Progenitor cell of endocrine pancreas (in vitro differentiated cells): ENCODE data around the gene KRT81. TPM values are rescaled to one million over a fixed set of nuclear protein-coding genes. Genes with fewer than 3 reads are reported as not detected.

Source experiments
- DNase-seq: peaks from one replicate; pipeline ENCODE4 v3.0.0; 2021; ENCODE audit warnings: low spot score; ENCODE audit not compliant: unreplicated experiment
- H3K27ac Mint-ChIP-seq: 2 replicates; pipeline ENCODE4 v1.8.0; 2021; ENCODE audit warnings: mild to moderate bottlenecking, moderate library complexity, mixed read lengths
- H3K27me3 Mint-ChIP-seq: 2 replicates; pipeline ENCODE4 v1.8.0; 2021; ENCODE audit warnings: mixed read lengths
- H3K36me3 Mint-ChIP-seq: 2 replicates; pipeline ENCODE4 v1.8.0; 2022; ENCODE audit warnings: mixed read lengths; ENCODE audit not compliant: insufficient read depth
- H3K4me1 Mint-ChIP-seq: 2 replicates; pipeline ENCODE4 v1.8.0; 2021; ENCODE audit warnings: low read depth, mixed read lengths
- H3K4me3 Mint-ChIP-seq: 2 replicates; pipeline ENCODE4 v1.8.0; 2021; ENCODE audit warnings: low read depth, mild to moderate bottlenecking, moderate library complexity, mixed read lengths
- H3K9me3 Mint-ChIP-seq: 2 replicates; pipeline ENCODE4 v1.8.0; 2021; ENCODE audit warnings: low read depth, mixed read lengths
- CTCF ChIP-seq: fragments of 200-600 bp; sonication (generic); IDR thresholded peaks from one replicate; pipeline ENCODE4 v1.5.0; 2021; ENCODE audit warnings: antibody characterized with exemption, mild to moderate bottlenecking; ENCODE audit not compliant: unreplicated experiment
- total RNA-seq: library from RNA; stranded (reverse); gene quantifications from 2 replicates; pipeline ENCODE4 v1.2.1, GENCODE V29; 2021

Gene KRT81
- total RNA-seq, 1 donor from 2014 or later = not detected

DNA sequence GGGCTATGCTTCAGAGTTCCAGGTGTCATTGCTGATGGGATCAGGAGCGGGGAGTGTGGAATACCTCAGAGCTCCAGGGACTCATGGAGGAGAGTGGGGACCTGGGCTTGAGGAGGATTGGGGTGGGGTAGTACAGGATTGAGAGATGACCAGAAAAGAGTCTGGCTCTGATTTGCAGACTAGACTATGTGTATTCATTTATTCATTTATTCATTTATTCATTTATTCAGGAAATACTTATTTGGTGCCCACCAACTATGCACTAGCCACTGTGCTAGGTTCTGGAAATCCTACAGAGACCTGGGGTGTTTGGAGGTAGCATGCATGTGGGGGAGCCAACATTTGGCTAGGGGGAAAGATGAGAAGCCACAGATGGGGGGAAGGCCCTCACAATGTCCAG, 30.7 kb upstream of the KRT81 start:
- Mint-ChIP-seq H3K4me1 (no peaks in the 10 kb centered on the region), H3K9me3 (no peaks in the 10 kb centered on the region), H3K4me3 (no peak overlapping the region), H3K27me3 (peaks cover 68% of the 10 kb centered on the region), H3K27ac (no peak overlapping the region), H3K36me3 (no peaks in the 10 kb centered on the region)
- no peak for DNase-seq
- TF ChIP-seq CTCF = no peak

DNA sequence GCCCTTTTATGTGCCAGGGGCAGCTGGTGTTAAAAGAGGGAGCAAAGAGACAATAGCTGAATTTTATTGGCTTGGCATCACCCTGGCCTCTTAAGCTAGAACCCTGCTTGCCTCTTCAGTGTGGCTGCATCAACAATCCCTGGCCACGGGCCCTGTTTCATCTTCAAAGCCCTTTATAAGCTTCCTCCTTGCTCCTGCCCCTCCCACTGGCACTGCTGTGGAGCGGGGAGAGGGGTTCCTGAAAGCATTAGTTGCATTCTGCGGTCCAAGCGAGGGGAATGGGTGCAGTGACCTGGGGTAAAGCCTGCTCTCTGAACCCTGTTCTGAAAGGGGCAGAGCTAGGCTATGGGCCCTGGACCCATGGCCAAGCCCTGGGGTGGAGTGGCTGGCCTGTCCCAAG, 30.1 kb upstream of the KRT81 start:
- no peaks in the 10 kb centered on the region for H3K9me3 Mint-ChIP-seq
- peaks cover 67% of the 10 kb centered on the region for H3K27me3 Mint-ChIP-seq
- no peak overlapping the region for H3K4me3 Mint-ChIP-seq
- TF ChIP-seq CTCF = no peak
- no peak overlapping the region for H3K27ac Mint-ChIP-seq
- no peak for DNase-seq
- H3K36me3 Mint-ChIP-seq = no peaks in the 10 kb centered on the region
- H3K4me1 Mint-ChIP-seq = no peaks in the 10 kb centered on the region

DNA sequence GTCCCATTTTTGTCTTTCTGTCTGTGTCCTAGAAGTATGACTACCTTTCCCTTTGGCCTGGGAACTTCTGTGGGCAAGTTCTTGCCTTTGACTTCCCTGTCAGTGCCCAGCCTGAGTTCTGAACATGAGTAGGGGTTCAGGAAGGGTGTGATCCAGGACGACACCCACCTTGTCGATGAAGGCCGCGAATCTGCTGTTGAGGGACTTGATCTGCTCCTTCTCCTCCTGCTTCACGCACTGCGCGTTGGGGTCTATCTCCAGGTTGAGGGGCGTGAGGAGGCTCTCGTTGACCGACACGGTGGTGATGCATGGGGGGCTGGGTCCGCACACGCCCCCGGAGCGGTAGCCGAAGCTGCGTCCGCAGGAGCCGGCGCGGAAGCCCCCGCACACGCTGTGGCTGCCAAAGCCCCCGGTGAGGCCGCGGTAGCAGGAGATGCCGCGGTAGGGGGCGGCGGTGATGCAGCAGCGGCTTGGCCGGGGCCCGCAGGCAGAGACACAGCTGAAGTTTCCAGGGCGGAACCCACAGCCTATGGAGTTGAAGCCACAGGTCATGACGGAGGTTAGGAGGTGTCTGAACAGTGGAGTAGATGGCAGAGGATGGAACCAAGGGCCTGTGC, 29.6 kb upstream of the KRT81 start, which contains the start of gene KRT83:
Gene KRT83, minus strand, starts transcription at position 615 of the 617 bp plus-strand sequence. Its CDS starts 63 bp downstream, at position 552.
- Mint-ChIP-seq H3K27me3 (peaks cover 65% of the 10 kb centered on the region), H3K27ac (no peak within 1 kb of the TSS), H3K4me1 (no peaks in the 10 kb centered on the region), H3K36me3 (no peaks in the 10 kb centered on the region), H3K9me3 (no peaks in the 10 kb centered on the region), H3K4me3 (no peak within 1 kb of the TSS)
- TF ChIP-seq CTCF = no peak
- no peak for DNase-seq

DNA sequence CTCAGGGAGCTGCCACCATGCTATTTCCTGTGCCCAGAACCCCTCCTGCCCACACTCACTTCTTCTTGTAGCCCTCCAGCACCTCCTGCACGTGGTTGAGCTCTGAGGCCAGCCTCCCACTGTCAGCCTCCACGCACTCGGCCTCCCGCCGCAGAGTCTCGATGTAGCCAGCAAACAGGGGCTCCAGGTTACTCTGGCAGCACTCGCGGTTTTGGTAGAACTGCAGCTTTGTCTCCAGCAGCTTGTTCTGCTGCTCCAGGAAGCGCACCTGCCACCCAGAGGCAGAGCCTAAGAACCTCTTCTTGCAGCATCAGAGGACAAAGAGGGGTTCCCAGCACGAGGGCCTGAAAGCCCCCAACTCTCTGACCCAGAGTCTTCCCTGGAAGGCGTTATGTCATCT, 27.8 kb upstream of the KRT81 start:
- Mint-ChIP-seq H3K4me3 (no peak overlapping the region), H3K36me3 (no peaks in the 10 kb centered on the region), H3K4me1 (no peaks in the 10 kb centered on the region), H3K9me3 (no peaks in the 10 kb centered on the region), H3K27me3 (peaks cover 58% of the 10 kb centered on the region), H3K27ac (no peak overlapping the region)
- no peak for TF ChIP-seq CTCF
- no peak for DNase-seq

DNA sequence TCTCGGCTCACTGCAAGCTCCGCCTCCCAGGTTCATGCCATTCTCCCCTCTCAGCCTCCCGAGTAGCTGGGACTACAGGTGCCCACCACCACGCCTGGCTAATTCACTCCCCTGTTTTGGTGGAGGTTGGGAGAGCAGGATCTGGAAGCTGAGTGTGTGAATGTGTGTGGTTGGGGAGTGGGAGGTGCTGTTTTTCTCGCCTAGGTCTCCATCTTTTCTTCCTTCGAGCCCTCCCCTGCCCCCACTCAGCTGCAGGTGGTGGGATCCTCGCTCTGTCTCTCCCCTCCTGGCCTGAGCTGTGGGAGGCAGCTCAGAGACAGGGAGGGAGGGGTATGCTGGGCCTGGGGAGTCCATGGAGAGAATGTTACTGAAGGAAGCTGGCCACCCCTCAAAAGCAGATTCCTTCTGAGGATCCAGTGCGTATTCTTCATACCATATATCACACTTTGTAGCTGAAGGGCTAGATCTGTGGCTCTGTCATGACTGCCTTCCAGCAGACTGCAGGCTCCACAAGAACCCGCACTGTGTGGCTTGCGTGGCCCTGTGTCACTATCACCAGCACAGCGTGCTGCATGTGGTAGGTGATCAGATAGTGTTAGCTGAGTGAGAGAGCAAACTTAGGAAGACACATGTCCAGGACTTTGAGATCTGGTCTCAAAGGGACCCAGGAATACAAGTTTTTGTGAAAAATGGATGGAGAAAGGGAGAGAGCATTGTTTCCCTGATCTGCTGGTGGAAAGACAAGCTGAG, 27.1 kb upstream of the KRT81 start:
- Mint-ChIP-seq H3K27ac (no peak overlapping the region), H3K27me3 (peaks cover 63% of the 10 kb centered on the region)
- DNase-seq = no peak

More for the DNA sequence above, 27.1 kb upstream of the KRT81 start:
- Mint-ChIP-seq H3K36me3 (no peaks in the 10 kb centered on the region), H3K9me3 (no peaks in the 10 kb centered on the region), H3K4me1 (no peaks in the 10 kb centered on the region), H3K4me3 (no peak overlapping the region)
- no peak for TF ChIP-seq CTCF
